HK-2 (cell line): ENCODE results near the gene CRYZL1.

ENCODE experiments used
- DNase-seq: peaks from one replicate; pipeline ENCODE4 v3.0.0-alpha.2; 2018; ENCODE audit not compliant: unreplicated experiment

Gene CRYZL1

GRCh38 chr21:33661146-33661545 lies 19.6 kb upstream of the CRYZL1 start:
- DNase-seq: no peak

GRCh38 chr21:33660406-33660805 lies 18.9 kb upstream of the CRYZL1 start:
- no peak for DNase-seq

GRCh38 chr21:33659568-33659949 lies 18.0 kb upstream of the CRYZL1 start:
- no peak for DNase-seq

- DNase-seq: no peak
Measured at GRCh38 chr21:33658919-33659567, 17.5 kb upstream of the CRYZL1 start.

- no peak for DNase-seq
Measured at GRCh38 chr21:33657124-33657820, 15.7 kb upstream of the CRYZL1 start.

- DNase-seq: peak; percentile 68
Measured at GRCh38 chr21:33655588-33656221, 14.2 kb upstream of the CRYZL1 start.

GRCh38 chr21:33654412-33654811 lies 12.9 kb upstream of the CRYZL1 start:
- no peak for DNase-seq

GRCh38 chr21:33651965-33652680 lies 10.6 kb upstream of the CRYZL1 start:
- no peak for DNase-seq

- no peak for DNase-seq
Measured at GRCh38 chr21:33650929-33651509, 9.5 kb upstream of the CRYZL1 start.

- DNase-seq: no peak
Measured at GRCh38 chr21:33650230-33650629, 8.7 kb upstream of the CRYZL1 start.

- no peak for DNase-seq
Measured at GRCh38 chr21:33648555-33648954, 7.0 kb upstream of the CRYZL1 start.

GRCh38 chr21:33647587-33647986 lies 6.0 kb upstream of the CRYZL1 start:
- DNase-seq: no peak

GRCh38 chr21:33645730-33646129 lies 4.2 kb upstream of the CRYZL1 start:
- DNase-seq: no peak

GRCh38 chr21:33644383-33645074 lies 3.0 kb upstream of the CRYZL1 start:
- no peak for DNase-seq

GRCh38 chr21:33643658-33644311 lies 2.2 kb upstream of the CRYZL1 start:
- peak; percentile 11 for DNase-seq

GRCh38 chr21:33642896-33643657 lies 1.5 kb upstream of the CRYZL1 start:
- DNase-seq: peak; percentile 28

- peak; percentile 97 for DNase-seq
Measured at GRCh38 chr21:33642027-33642895, 720 bp upstream of the CRYZL1 start, which contains the start of gene ITSN1. TSS of gene ITSN1 (plus strand) at chr21:33642501. CDS start at chr21:33718829, 76,328 bp downstream.

- peak; percentile 7 for DNase-seq
Measured at GRCh38 chr21:33640697-33641351, 717 bp downstream of the CRYZL1 start.

- DNase-seq: no peak
Measured at GRCh38 chr21:33634254-33634653, 7.3 kb downstream of the CRYZL1 start.
